Activated CD4-positive, alpha-beta T cell treated with anti-CD3 and anti-CD28 coated beads for 4 hours (primary cell): ENCODE results near the gene SECISBP2.
"Not testable (repeated sequence)": the region's sequence is repeated elsewhere in the genome, so short reads cannot be mapped to it uniquely, and the experiment has no call there.

Source experiments
- DNase-seq, 2 donors: peaks; one replicate each; pipeline ENCODE4 v3.0.0-alpha.2; 2020

The SECISBP2 gene

DNA sequence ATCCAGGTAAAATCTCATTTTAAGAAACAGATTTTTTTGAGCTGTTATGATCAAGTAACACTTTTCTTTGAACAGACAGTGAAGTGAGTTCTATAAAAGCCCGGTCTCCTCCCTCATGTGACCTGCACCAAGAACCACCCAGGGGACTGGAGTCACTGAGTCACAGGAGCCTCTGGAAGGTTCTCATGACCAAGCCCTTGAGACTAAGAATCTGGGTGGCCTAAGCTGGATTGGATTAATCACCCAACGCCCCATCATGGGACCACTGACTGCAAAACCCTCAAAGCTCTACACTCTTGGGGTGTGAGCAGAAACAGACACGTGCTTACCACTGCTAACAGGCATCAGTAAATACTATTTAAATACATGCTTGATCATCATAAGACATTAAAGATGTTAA lies 48.4 kb downstream of the SECISBP2 start:
- DNase-seq, result no peak

DNA sequence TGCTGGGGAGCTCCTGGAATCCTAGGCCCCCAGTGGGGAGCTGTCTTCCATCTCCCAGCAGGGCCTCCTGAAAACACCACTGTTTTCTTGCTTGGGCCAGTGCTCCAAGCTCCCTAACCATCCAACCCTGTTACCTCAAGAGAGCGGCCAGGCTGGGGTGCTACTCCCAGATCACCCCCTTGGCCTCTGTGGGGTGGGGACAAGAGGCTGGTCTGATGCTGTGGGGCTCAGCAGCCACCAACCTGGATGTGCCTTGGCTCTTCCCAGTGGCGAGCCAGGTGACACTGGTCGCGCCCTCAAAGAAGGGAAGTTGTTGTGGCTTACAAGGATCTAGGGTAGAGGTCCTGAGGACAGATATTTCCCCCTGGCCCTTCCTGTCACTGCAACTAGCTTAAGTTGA lies 49.0 kb downstream of the SECISBP2 start:
- no peak for DNase-seq

DNA sequence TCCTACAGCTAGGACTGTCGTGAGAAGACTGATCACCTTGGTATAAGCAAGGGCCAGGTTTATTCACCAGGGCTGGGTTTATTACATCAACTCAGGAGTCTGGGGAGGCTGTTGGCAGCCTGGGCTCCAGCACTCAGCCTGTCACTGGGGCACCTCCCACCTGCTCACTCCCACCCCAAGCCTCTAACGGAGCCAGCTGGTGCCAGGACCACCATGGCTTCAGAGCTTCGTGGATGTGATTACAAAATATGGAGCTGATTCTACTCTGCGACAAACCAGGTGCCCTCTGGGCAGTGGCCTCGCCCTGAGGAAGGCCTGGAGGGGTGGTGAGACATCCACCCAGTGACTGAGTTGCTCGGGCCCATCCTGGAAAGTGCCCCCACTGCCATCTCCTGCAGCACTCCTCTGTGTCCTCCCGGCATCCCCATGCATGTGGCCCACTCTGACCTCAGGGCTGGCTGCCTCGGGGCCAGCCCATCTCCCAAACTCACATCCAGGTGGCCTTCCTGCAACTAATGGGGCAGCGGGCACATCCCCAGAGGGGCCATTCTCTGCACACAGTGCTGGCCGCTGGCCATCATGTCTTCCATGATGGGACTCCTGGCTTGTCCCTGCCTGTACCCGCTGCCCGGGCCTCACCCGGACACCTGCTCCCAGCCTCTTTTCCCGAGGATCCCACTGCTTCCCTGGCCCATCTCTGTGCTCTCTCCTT lies 49.6 kb downstream of the SECISBP2 start:
- no peak for DNase-seq

DNA sequence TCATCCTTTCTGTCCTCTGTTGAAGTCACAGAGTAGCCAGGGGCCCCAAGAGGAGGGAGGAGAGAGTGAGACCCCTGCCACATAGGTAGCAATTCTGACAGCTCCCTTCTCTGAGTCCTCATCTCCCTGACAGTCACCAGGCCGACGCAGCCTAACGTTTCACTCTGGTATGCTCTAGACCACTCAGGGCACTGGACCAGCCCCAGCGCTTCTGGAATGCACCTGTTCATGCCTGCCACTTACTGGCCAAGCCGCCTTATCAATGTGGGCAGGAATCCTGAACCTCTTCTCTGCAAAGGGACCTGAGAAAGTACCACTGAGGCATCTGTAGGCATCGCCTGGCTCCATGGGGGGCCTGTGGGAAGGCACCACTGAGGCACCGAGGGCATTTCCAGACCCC lies 50.2 kb downstream of the SECISBP2 start:
- DNase-seq, result no peak

DNA sequence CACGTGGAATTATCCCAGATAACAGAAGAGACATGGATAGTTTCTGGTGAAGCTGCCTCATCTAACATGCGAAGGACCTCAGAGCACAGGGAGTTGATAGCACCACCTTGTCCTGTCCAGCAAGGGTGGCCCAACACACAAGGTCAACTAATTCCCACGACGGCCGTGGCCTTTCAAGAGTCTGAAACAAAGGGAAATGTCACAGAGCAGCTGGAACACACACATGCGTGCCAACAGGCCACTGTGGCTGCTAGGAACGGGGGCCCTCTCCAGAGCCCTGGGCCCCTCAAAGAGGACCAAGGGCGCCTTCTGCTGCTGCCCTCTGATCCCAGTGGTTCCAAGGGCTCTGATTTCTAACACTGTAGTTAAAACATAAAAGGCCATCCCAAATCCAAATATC lies 50.7 kb downstream of the SECISBP2 start:
- no peak for DNase-seq

DNA sequence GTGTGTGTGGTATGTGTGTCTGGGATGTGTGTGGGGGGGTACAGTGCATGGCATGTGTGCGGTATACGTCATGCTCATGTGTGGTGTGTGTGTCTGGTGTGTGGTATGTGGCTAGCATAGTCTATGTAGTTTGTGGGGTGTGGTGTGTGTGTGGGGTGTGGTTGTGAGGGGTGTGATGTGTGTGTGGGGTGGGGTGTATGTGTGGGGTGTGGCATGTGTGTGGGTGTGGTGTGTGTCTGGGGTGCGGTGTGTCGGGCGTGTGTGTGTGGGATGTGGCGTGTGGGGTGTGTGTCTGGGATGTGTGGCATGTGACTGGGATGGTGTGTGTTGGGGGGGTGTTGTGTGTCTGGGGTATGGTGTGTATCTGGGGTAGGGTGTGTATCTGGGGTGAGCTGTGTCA lies 52.3 kb downstream of the SECISBP2 start:
- no peak for DNase-seq

DNA sequence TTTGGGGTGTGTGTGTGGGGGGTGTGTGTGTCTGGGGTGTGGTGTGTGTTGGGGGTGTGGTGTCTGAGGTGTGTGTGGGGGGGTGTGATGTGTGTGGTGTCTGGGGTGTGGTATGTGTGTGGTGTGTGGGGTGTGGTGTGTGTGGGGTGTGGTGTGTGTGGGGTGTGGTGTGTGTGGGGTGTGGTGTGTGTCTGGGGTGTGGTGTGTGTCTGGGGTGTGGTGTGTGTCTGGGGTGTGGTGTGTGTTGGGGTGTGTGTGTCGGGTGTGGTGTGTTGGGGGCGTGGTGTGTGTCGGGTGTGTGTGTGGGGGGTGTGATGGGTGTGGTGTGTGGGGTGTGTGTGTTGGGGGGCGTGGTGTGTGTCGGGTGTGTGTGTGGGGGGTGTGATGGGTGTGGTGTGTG lies 53.5 kb downstream of the SECISBP2 start:
- not testable (repeated sequence) for DNase-seq

DNA sequence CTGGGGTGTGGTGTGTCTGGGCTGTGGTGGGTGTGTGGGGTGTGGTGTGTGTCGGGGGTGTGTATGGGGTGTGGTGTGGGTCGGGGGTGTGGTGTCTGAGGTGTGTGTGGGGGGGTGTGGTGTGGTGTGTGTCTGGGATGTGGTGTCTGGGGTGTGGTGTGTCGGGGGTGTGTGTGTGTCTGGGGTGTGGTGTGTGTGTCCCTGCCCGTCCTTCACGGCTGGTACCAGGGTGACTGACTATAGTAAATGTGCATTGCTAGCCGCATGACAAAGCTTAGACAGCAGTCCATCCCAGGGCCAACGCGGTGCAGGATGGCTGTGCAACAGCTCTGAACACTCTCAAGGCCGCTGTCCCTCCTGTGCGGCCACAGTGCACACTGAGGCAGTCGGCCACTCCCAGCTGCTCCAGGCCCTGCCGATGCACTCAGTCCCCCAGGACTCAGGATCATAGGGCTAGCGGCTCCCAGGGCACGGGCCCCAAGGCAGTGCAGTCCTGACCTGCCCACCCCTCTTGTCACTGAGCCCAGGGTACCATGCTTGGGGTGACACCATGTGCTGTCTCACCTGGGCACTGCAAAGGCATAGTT lies 54.0 kb downstream of the SECISBP2 start:
- DNase-seq, result peak in 1 of 2 donors; percentile 18

DNA sequence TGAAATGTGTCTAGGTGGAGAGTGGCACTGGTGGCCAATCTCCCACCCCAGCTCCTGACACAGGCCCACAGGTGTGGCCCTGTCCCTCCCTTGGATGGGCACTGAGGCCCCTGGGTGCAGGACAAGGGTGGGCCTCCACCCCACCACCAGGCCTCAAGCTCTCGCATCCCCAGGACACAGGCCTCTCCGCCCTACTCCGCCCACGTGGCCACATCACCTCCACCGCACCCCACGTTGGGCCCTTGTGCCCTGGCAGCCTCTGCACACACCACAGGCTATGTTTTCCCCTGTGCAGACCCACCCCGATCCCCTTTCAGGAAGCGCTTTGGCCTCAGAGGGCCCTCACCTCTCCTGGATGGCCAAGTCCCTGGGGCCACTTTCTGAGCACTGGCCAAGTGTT lies 54.7 kb downstream of the SECISBP2 start:
- DNase-seq, result no peak

DNA sequence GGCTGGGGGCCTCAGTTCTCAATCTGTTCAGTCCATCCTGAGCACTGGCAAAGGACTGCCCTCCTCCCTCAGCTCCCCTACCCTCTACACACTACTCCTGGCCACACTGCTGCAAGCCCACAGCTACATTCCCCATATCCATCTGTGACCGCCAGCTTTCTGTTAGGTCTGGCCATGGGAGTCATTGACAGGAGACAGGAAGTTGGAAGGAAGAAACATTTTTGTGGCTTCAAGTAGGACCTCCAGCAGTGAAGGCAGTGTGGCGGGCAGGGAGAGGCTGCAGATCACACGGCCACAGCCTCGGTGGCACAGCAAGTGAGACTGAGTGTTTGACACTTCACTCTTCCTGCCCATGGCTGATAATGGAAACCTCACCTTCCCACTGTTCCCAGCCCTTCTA lies 55.9 kb downstream of the SECISBP2 start:
- no peak for DNase-seq

DNA sequence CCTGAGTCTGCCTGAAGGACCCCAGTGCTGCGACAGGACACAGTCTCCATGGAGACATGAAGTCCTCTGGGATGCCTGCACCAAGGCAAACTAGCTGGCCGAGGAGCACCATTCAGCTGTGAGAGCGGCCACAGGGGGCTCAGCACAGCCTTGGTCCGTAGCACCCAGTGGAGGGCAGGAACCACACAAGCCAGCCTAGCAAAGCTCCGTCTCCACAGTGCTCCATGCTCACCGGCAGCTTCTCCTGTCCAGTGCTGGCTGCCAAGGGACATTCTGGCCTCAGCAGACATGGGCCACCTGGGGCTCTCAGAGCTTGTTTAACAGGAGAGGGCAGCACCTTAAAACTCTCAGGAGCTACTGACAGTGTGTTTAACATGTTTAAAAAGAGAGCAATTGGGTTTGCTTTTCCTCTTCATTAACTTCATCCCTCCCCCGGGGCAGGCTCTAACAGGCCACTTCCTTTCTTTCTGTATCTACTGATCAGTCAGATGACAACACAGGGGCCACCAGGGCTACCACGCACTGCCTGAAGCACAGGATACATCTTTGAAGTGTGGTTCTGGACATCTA lies 57.0 kb downstream of the SECISBP2 start:
- DNase-seq, result no peak

DNA sequence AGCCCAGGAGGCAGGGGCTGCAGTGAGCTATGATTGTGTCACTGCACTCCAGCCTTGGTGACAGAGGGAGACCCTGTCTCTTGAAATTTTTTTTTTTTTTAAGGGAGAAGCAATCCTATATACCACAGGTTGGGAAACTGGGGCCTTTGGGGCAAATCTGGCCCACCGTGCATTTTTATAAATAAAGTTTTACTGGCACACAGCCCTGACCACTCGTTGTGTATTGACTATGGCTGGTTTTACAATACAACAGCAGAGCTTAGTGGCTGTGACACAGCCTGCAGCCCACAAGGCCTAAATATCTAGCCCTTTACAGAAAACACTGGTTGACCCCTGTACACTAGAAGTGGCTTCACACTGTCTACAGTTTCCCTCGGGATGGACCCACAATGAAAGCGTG lies 58.0 kb downstream of the SECISBP2 start:
- DNase-seq, result no peak

DNA sequence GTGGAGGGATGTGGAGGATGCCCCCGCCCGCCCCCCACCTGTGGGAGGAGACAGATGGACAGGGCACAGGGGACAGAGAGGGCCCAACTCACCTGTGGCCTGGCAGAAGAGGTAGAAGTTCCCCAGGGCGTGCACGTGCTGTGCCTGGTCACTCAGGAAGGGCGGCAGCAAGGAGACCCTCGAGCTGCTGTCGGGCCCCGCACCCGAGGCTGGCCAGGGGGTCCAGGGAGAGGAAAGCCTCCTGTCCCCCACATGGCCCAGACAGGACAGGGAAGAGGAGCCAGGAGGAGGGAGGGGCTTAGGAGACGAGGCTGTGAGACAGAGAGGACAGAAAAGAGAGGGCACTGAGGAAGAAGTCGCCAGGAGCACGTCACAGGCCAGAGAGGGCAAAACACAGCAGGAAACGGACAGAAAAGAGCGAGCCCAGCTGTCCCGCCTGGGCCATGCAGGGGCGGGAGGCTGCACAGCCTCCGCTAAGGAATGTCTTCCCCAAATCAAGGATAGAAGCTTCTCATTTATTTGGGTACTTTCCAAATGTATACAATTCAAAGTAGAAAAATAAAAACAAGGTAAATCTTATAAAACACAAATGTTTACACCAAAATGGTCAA lies 58.5 kb downstream of the SECISBP2 start:
- DNase-seq, result no peak

DNA sequence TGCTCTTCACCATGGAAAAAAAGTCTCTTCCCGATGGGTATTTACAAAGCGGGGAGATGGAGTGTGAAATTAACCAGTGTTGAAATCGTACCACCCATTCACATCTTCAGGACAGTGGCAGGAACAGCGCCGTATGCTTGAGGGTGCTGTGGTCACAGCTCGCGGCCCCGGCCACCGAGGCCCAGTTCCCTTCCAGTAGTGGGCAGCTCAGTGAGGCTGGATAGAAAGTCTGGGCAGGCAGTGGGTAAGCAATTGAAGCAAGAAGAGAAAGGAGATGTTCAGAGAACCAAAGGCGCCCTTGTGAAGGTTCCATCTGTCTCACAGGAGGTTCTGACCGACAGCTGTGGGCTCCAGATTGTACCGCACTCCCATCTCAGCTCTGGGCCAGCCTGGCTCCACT lies 59.1 kb downstream of the SECISBP2 start:
- DNase-seq, result no peak

DNA sequence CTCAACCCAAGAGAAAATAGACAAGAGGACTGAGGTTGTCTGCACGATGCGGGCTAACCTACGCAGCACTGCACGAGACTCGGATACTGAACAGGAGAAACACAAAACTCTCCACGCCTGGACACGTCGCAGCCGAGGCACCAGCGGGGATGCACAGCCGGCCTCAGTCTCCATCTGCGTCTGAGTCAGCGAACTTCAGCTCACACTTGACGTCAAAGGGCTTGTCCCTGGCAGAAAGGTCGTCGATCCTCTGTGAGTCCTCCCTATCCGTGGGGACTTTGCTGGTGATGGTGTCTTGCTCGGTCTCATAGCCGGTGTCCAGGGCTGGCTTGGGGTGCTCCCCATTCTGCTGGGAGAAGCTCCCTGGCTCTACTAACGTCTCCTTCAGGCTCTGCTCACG lies 60.2 kb downstream of the SECISBP2 start:
- DNase-seq, result no peak

DNA sequence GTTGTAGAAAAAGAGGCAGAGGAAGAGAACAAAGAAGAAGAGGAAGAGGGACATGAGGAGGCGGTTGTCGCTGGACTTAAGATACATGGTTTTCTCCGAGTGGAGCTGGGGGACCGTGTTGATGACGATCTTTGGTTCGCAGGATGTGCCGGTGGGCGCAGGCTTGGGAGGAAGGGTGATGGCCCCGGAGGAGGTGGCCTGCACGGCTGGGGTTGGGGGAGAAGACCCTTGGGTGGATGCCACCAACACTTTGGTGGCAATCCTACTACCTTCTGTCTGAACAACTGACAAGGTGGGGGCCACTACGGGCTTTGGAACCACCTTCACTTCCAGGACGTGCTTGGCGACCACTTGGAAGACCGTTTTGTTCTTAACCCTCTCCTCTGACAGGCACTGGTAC lies 60.7 kb downstream of the SECISBP2 start:
- DNase-seq, result no peak

DNA sequence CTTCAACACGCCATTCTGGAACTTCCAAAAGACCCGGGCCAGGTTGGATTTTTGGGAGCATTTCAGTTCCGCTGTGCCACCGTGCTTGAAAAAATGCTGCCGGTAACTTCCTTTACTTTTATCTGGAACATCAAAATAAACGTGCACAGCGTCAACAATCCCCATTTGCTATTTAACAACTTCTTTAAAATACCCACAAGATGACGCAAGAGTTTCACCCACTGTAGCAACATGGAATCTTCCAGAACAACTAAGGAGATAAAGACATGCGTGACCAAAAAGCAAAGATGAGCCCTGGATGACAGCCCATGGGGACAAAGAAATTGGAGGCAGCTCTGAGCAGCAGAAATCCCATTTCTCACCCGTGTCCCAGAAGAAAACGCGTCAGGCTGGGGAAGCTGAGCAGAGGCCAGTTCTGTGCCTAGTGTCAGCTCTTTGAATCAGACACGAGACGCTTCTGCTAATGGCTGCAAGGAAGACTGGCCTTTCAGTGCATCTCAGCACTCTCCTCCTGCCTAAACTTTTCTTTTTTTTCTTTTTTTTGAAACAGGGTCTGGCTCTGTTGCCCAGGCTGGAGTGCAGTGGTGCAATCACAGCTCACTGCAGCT lies 61.3 kb downstream of the SECISBP2 start:
- no peak for DNase-seq

DNA sequence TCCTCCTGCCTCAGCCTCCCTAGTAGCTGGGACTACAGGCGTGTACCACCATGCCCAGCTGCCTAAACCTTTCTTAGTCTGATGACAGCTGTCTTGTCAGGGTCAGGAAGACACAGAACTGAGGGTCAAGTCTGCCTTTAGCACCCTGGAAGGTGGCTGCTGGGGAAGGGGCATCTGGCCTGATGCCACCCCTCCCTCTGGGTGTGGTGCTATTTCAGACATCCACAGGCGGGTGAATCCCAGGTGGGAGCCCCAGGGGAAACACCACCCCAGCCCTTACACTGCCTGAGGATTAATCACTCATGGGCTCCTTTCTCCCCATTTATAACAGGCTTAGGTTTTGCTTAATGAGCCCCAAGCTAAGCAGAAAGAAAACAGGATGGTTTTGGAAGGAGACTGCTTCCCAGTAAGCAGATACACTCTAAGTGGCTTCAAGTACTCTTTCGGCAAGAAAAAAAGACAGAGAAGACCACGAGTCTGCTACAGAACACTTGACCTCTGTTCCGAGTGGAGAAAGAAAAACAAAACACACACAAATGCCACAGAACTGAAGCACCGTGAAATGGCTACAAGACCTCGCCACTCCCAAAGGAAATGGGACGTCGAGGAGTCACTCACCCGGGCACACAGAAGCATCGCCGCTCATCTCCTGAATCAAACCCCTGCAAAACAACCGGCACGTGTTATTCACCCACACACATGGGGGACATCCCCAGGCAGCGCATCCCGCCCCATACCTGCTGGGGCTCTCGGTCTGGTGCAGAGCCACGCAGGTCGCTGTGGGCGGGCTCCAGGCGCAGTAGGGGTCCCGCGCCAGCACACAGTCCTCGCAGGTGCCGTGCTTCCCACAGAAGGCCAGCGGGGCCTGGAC lies 62.4 kb downstream of the SECISBP2 start:
- DNase-seq, result no peak

DNA sequence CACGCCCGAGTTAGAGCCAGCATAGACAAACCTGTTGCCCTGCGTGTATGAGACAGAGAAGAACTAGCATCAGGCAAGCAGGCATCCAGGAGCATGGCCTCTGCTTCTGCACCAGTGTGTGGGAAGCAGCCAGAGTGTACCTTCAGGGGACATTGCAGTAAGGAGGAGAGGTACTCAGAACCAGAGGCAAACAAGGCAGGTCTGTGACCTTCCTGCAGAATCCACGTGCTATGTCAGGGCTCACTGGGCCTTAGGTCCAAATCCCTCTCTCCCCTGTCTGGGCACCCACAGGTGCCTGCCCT lies 63.0 kb downstream of the SECISBP2 start:
- no peak for DNase-seq

DNA sequence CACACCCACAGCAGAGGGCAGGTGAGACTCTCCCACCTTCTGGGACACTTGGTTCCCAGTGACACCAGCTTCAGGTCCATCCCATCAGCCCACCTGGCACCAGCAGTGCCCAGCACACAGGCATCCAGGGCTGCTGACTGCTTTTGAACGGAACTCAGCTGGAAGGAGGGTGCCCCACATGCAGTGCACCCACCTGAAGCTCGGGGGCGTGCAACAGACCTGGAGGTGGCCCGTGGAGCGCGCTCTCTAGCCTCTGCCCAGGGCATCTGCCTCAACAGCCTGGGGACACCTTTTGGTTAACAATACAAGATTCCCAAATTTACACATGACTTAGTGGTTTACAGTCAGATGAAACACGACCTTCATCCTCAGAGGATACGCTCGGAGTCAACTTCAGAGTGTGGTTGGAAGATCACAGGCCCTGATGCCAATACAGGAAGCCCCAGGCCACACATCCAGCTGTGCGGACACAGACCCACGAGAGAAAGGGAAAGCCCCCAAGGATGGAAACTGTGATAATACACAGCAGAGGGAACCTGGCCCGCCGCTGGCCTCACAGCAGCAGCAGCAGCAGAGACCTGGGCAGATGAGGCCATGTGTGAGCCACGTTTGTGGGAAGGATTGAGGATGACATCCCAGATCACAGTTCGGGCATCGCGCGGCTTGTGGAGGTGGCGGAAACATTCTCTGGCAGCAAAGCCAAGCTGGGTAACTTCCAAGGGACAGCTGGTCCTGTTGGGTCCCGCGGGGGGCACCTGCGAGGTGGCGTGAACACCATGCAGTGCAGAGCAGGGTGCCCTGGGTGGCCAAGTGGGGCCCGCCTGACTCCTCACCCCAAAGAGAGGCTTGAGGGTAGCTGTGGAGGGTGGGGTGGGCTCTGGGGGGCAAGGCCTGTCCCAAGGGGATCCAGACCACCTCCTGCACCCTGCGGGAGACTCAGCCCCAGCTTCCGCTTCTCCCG lies 64.0 kb downstream of the SECISBP2 start:
- no peak for DNase-seq

DNA sequence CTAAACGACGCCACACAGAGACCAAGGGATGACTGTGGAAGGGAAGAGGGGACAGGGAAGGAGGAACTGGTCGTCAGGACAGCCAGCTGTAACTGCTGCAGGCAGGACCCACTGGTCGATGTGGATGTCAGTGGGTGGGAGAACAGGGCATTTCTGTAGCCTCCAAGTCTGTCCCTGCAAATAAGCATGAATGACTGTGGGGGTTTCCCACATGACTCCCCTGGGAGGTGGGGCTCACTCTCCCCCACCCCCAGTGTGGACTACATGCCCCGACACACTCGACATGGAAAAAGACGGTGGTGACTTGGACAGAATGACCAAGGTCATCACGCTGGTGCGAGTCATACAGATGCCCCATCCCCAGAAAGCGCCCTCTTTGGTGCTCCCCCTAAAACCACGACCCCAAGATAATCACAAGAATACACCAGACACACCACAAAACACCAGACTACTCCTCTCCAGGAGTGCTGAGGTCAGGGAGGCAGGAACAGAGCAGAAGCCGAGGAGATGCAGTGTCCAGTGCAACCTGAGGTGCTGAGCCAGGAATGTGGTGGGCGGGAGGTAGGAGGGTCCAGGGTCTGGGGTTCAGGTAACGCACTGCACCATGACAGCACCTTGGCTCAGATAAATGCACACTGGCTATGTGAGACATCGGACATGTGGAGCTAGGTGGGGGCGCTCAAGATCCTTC lies 64.9 kb downstream of the SECISBP2 start:
- DNase-seq, result no peak
